ENCODE measurements around the gene SLFN13. TPM values are rescaled to one million over a fixed set of nuclear protein-coding genes. Genes with fewer than 3 reads are reported as not detected.

Gene SLFN13
- total and polyA plus RNA-seq, 2 of the 4 experiments (the other 2 are of a cell fraction), result 1.7 to 3.9 TPM

- H2BK15ac ChIP-seq (ENCODE audit: low read depth, low read length), result no peak overlapping the region
- DNase-seq, result no peak
- no peak overlapping the region for H3K27ac ChIP-seq (ENCODE audit: insufficient read depth, low read length)
- POLR2A ChIA-PET (ENCODE audit: unreplicated experiment), result no interaction called here
- in situ Hi-C loops (cut with MboI; ENCODE audit: low sequenced_read_pairs) (no loop called here), dilution Hi-C loops (cut with HindIII; ENCODE audit: low sequenced_read_pairs, unreplicated experiment) (no loop called here), intact Hi-C loops (cut with micrococcal nuclease) (no loop called here)
- CTCF ChIA-PET, result no interaction called here
- no peak overlapping the region for H3K4me2 ChIP-seq (ENCODE audit: low read depth, low read length)
- no CpG with 5 or more reads among the region's 5 CpGs for WGBS, 2 experiments (ENCODE audit: extremely low coverage in 2 of 2, insufficient read length in 1 of 2)
- no peak overlapping the region for H3K9ac ChIP-seq (ENCODE audit: low read depth, low read length)
- H3K9me3 ChIP-seq (ENCODE audit: control insufficient read depth, insufficient read depth, low read length), result no peaks in the 10 kb centered on the region
- H4K8ac ChIP-seq (ENCODE audit: low read depth in 2 of 2, low read length in 2 of 2), result no peak overlapping the region
- no peaks in the 10 kb centered on the region for H3K79me1 ChIP-seq (ENCODE audit: low read depth in 1 of 2, low read length in 2 of 2)
- H2AK5ac ChIP-seq (ENCODE audit: low read depth, low read length), result no peak overlapping the region
- no peak for ATAC-seq (ENCODE audit: low read depth)
- H3K56ac ChIP-seq (ENCODE audit: extremely low read depth, insufficient read depth, low read length), result no peak overlapping the region
- no peak overlapping the region for H2AFZ ChIP-seq (replicated peaks; ENCODE audit: low read length, poor library complexity)
- no TSS peak for BruUV-seq (replicated peaks)
- no peak overlapping the region for H3K4me3 ChIP-seq (ENCODE audit: insufficient read depth, low read depth, low read length)
- H4K20me1 ChIP-seq (ENCODE audit: insufficient read depth, low read length), result no peaks in the 10 kb centered on the region
- H2BK5ac ChIP-seq (ENCODE audit: low read depth, low read length, poor library complexity, severe bottlenecking), result no peak overlapping the region
- H3K14ac ChIP-seq (replicated peaks; ENCODE audit: low read depth, low read length), result no peak overlapping the region
- H3K36me3 ChIP-seq (ENCODE audit: control insufficient read depth, insufficient read depth, low read length), result no peaks in the 10 kb centered on the region
- peaks cover 8% of the 10 kb centered on the region for H3K27me3 ChIP-seq (ENCODE audit: control insufficient read depth, insufficient read depth, low read length)
- TF ChIP-seq SMC3 (IDR thresholded peaks at IDR 0.05; ENCODE audit: low read depth, low read length) (no peak), USF2 (IDR thresholded peaks at IDR 0.05; ENCODE audit: low read depth, low read length) (no peak), RFX5 (IDR thresholded peaks at IDR 0.05; ENCODE audit: low read depth, low read length) (no peak)
- no peak overlapping the region for H3K4ac ChIP-seq (ENCODE audit: low read depth, low read length)
- no peak overlapping the region for H2BK20ac ChIP-seq (ENCODE audit: low read depth, low read length)
- H2BK120ac ChIP-seq (ENCODE audit: low read depth, low read length), result no peak overlapping the region
- H3K18ac ChIP-seq (ENCODE audit: low read depth, low read length), result no peak overlapping the region
- H4K5ac ChIP-seq (ENCODE audit: low read depth, low read length), result no peak overlapping the region
- no peaks in the 10 kb centered on the region for H3K4me1 ChIP-seq (ENCODE audit: control insufficient read depth, insufficient read depth, low read length)
- no peaks in the 10 kb centered on the region for H3K9me1 ChIP-seq (ENCODE audit: insufficient read depth, low read length)
- H2AK9ac ChIP-seq (replicated peaks; ENCODE audit: low read depth, low read length, poor library complexity), result no peak overlapping the region
- no peak overlapping the region for H4K91ac ChIP-seq (ENCODE audit: insufficient read depth, low read depth, low read length)
- H3K23ac ChIP-seq (ENCODE audit: low read depth, low read length), result no peak overlapping the region
Measured at GRCh38 chr17:35477248-35477647, 28.7 kb upstream of the SLFN13 start.

Measured in IMR-90 (cell line).